ENCODE data around the gene MAN1A1. TPM values are rescaled to one million over a fixed set of nuclear protein-coding genes. Genes with fewer than 3 reads are reported as not detected.

MAN1A1 gene
- total RNA-seq, 2 donors from 2014 or later, result 41.7 to 43.7 TPM

DNA sequence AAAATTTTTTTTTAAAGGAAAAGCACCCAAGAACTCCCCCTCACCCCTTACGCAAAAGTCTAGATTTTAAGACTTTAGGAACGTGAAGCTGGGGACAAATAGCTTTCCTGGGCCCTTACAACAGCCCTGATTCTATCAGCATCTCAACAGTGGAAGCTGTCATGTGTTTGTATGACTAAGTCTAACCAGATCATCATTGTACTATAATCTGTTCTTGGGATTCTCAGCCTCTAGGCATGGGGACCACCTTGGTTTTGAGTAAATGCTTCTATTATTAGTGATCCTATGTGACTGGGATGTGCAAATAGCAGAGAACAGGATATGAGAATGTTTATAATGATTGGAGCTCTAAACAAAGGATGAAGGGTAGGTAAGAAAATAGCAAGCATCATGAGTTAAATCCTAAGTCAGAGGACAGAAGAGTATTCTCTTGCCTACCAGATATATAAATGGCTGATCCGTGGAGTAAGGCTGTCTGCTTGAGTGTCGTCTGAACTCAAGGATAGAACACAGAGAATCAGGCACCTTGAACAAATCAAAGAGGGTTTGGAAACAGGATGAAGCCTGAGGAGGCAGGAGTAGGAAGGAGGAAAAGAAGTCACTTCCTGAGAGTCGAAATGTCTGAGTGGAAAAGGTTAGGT is 165.4 kb downstream of the MAN1A1 start:
- peaks cover 81% of the 10 kb centered on the region for H3K36me3 ChIP-seq (ENCODE audit: control insufficient read depth, insufficient read depth, low read length)
- no peak overlapping the region for H3K27ac ChIP-seq (ENCODE audit: low read depth, low read length)
- no peaks in the 10 kb centered on the region for H3K9me3 ChIP-seq (ENCODE audit: control insufficient read depth, low read length)
- no peak overlapping the region for H3K9ac ChIP-seq (ENCODE audit: extremely low read depth, low read length, poor library complexity, severe bottlenecking)
- DNase-seq, result no peak
- TF ChIP-seq, protein P1, sequence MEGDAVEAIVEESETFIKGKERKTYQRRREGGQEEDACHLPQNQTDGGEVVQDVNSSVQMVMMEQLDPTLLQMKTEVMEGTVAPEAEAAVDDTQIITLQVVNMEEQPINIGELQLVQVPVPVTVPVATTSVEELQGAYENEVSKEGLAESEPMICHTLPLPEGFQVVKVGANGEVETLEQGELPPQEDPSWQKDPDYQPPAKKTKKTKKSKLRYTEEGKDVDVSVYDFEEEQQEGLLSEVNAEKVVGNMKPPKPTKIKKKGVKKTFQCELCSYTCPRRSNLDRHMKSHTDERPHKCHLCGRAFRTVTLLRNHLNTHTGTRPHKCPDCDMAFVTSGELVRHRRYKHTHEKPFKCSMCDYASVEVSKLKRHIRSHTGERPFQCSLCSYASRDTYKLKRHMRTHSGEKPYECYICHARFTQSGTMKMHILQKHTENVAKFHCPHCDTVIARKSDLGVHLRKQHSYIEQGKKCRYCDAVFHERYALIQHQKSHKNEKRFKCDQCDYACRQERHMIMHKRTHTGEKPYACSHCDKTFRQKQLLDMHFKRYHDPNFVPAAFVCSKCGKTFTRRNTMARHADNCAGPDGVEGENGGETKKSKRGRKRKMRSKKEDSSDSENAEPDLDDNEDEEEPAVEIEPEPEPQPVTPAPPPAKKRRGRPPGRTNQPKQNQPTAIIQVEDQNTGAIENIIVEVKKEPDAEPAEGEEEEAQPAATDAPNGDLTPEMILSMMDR (conservative IDR thresholded peaks at IDR 0.05), result no peak
- Mint-ChIP-seq H3K27ac (no peak overlapping the region), H3K4me1 (peaks cover 12% of the 10 kb centered on the region), H3K9me3 (no peaks in the 10 kb centered on the region), H3K36me3 (ENCODE audit: low read depth) (peaks cover 74% of the 10 kb centered on the region), H3K27me3 (ENCODE audit: insufficient read depth) (no peaks in the 10 kb centered on the region), H3K4me3 (no peak overlapping the region)
- no peak overlapping the region for H3K4me3 ChIP-seq (ENCODE audit: low read length)
- no peaks in the 10 kb centered on the region for H3K27me3 ChIP-seq (ENCODE audit: control insufficient read depth, insufficient read depth, low read length, poor library complexity, severe bottlenecking)
- no peaks in the 10 kb centered on the region for H3K4me1 ChIP-seq (ENCODE audit: control insufficient read depth, insufficient read depth, low read length)
- WGBS, 2 experiments (ENCODE audit: insufficient coverage in 1 of 2, insufficient read length in 1 of 2), result 93 to 96% methylated on average over 3 to 5 of the region's 5 CpGs

DNA sequence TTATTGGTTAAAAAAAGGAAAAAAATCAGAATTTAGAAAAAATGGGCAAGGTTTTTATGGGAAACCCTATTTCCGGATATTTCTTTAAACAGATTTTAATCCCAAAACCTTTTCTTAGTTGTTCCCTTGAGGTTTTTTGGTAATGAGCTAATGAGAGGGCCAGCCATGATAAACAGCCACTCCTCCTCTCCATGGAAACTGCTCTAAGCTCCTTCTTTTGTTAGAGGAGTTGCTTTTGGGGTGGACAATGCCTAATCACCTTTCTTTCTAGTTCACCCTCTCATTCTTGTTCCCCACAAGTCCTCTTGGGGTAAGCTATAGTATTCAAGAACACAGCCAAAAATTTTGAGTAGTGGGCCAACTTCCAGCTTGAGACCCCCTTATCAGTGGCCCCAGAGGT is 166.1 kb downstream of the MAN1A1 start:
- peaks cover 83% of the 10 kb centered on the region for H3K36me3 ChIP-seq (ENCODE audit: control insufficient read depth, insufficient read depth, low read length)
- TF ChIP-seq, protein P1 (conservative IDR thresholded peaks at IDR 0.05), result no peak
- Mint-ChIP-seq H3K36me3 (ENCODE audit: low read depth) (peaks cover 73% of the 10 kb centered on the region), H3K27me3 (ENCODE audit: insufficient read depth) (no peaks in the 10 kb centered on the region), H3K9me3 (no peaks in the 10 kb centered on the region), H3K4me1 (peaks cover 12% of the 10 kb centered on the region), H3K4me3 (no peak overlapping the region), H3K27ac (no peak overlapping the region)
- no peaks in the 10 kb centered on the region for H3K9me3 ChIP-seq (ENCODE audit: control insufficient read depth, low read length)
- H3K27ac ChIP-seq (ENCODE audit: low read depth, low read length), result no peak overlapping the region
- WGBS, 2 experiments (ENCODE audit: insufficient coverage in 1 of 2, insufficient read length in 1 of 2), result 78 to 100% methylated on average over 1 of the region's 1 CpG
- DNase-seq, result no peak
- H3K4me3 ChIP-seq (ENCODE audit: low read length), result no peak overlapping the region
- no peaks in the 10 kb centered on the region for H3K27me3 ChIP-seq (ENCODE audit: control insufficient read depth, insufficient read depth, low read length, poor library complexity, severe bottlenecking)
- no peak overlapping the region for H3K9ac ChIP-seq (ENCODE audit: extremely low read depth, low read length, poor library complexity, severe bottlenecking)
- no peaks in the 10 kb centered on the region for H3K4me1 ChIP-seq (ENCODE audit: control insufficient read depth, insufficient read depth, low read length)

GRCh38 chr6:119182875-119183274 is 166.7 kb downstream of the MAN1A1 start:
- H3K36me3 Mint-ChIP-seq (ENCODE audit: low read depth), result peaks cover 67% of the 10 kb centered on the region
- TF ChIP-seq, protein P1 (conservative IDR thresholded peaks at IDR 0.05), result no peak
- WGBS, 2 experiments (ENCODE audit: insufficient coverage in 1 of 2, insufficient read length in 1 of 2), result 97 to 100% methylated on average over 2 of the region's 2 CpGs
- DNase-seq, result no peak
- H3K4me1 Mint-ChIP-seq, result peaks cover 6% of the 10 kb centered on the region
- Histone ChIP-seq H3K27me3 (ENCODE audit: control insufficient read depth, insufficient read depth, low read length, poor library complexity, severe bottlenecking) (no peaks in the 10 kb centered on the region), H3K4me1 (ENCODE audit: control insufficient read depth, insufficient read depth, low read length) (no peaks in the 10 kb centered on the region), H3K4me3 (ENCODE audit: low read length) (no peak overlapping the region), H3K9me3 (ENCODE audit: control insufficient read depth, low read length) (no peaks in the 10 kb centered on the region), H3K36me3 (ENCODE audit: control insufficient read depth, insufficient read depth, low read length) (peaks cover 83% of the 10 kb centered on the region), H3K9ac (ENCODE audit: extremely low read depth, low read length, poor library complexity, severe bottlenecking) (no peak overlapping the region), H3K27ac (ENCODE audit: low read depth, low read length) (no peak overlapping the region)
- H3K27ac Mint-ChIP-seq, result no peak overlapping the region
- H3K27me3 Mint-ChIP-seq (ENCODE audit: insufficient read depth), result no peaks in the 10 kb centered on the region
- H3K9me3 Mint-ChIP-seq, result no peaks in the 10 kb centered on the region
- no peak overlapping the region for H3K4me3 Mint-ChIP-seq
